Activated B cell treated with CpG ODN at 0.5 μM for 24 hours (primary cell): Measurements from ENCODE around the gene GRK6. TPM values are rescaled to one million over a fixed set of nuclear protein-coding genes. Genes with fewer than 3 reads are reported as not detected.

Source experiments
- ATAC-seq: fragments of 200-7000 bp; cut with Tn5 transposase; one replicate; pipeline ENCODE4 v1.10.0; 2021; ENCODE audit warnings: low read depth, mild to moderate bottlenecking, moderate library complexity
- CTCF ChIA-PET: fragments of 350-600 bp; sonication (Branson Sonifier 250); formaldehyde crosslinking; loops from one replicate; lab custom pipeline; 2021; ENCODE audit warnings: antibody characterized with exemption; lab: Charles Lee
- POLR2A ChIA-PET: fragments of 350-600 bp; sonication (Branson Sonifier 250); formaldehyde crosslinking; loops from one replicate; lab custom pipeline; 2021; ENCODE audit warnings: antibody characterized with exemption; lab: Charles Lee
- DNase-seq: peaks from one replicate; pipeline ENCODE4 v3.0.0; 2022
- H3K27ac Mint-ChIP-seq: one replicate; pipeline ENCODE4 v1.8.0; 2020; ENCODE audit warnings: mixed read lengths
- H3K27me3 Mint-ChIP-seq: one replicate; pipeline ENCODE4 v1.8.0; 2021; ENCODE audit warnings: mixed read lengths
- H3K36me3 Mint-ChIP-seq: one replicate; pipeline ENCODE4 v1.8.0; 2021; ENCODE audit warnings: low read depth, mixed read lengths
- H3K4me1 Mint-ChIP-seq: one replicate; pipeline ENCODE4 v1.8.0; 2021; ENCODE audit warnings: mixed read lengths
- H3K4me3 Mint-ChIP-seq: one replicate; pipeline ENCODE4 v1.8.0; 2020; ENCODE audit warnings: mild to moderate bottlenecking, mixed read lengths
- H3K9me3 Mint-ChIP-seq: one replicate; pipeline ENCODE4 v1.8.0; 2020; ENCODE audit warnings: mixed read lengths
- CTCF ChIP-seq: fragments of 200-600 bp; IDR thresholded peaks from one replicate; pipeline ENCODE4 v1.8.0; 2022; ENCODE audit warnings: antibody characterized with exemption, mild to moderate bottlenecking
- intact Hi-C: fragments of 100-400 bp; cut with micrococcal nuclease; formaldehyde crosslinking; loops from one replicate; pipeline ENCODE4 v1.15.1; 2024
- total RNA-seq: library from RNA; stranded (reverse); gene quantifications from 2 replicates; pipeline ENCODE4 v1.2.3, GENCODE V29; 2022

Gene GRK6
- total RNA-seq, 1 donor from 2014 or later, result 92.6 TPM

- POLR2A ChIA-PET, result interaction anchor here (0.6 to 12.5 kb wide), 10 partner anchors 13 to 167 kb away, joined by 3 to 296 read pairs (median 6); partner anchors contain the start of genes PRR7 and TMED9
- Mint-ChIP-seq H3K36me3 (peaks cover 9% of the 10 kb centered on the region), H3K4me1 (peaks cover 46% of the 10 kb centered on the region), H3K27ac (peak overlapping the region; percentile 93), H3K9me3 (no peaks in the 10 kb centered on the region), H3K4me3 (peak overlapping the region; percentile 91), H3K27me3 (no peaks in the 10 kb centered on the region)
- no peak for ATAC-seq
- intact Hi-C loops, result loop anchor here (5.0 kb wide), 1 partner anchor 1038 kb away; the partner anchor contains the start of genes HIGD2A and NOP16
- TF ChIP-seq CTCF, result no peak
- DNase-seq, result no peak
- CTCF ChIA-PET, result interaction anchor here (1.1 to 7.2 kb wide), 2 partner anchors 17 to 21 kb away, joined by 3 to 53 read pairs; no protein-coding TSS in a partner anchor
These were observed 1.2 kb upstream of the GRK6 start for GRCh38 chr5:177425196-177425800.

GRCh38 chr5:177425801-177426565, 493 bp upstream of the GRK6 start:
- Mint-ChIP-seq H3K27me3 (no peaks in the 10 kb centered on the region), H3K36me3 (peaks cover 13% of the 10 kb centered on the region), H3K27ac (peak overlapping the region; percentile 93), H3K9me3 (no peaks in the 10 kb centered on the region), H3K4me3 (peak overlapping the region; percentile 91), H3K4me1 (peaks cover 53% of the 10 kb centered on the region)
- ATAC-seq, result peak; percentile 85
- DNase-seq, result peak; percentile 91
- ChIA-PET POLR2A (interaction anchor here (0.6 to 12.5 kb wide), 21 partner anchors 9 to 890 kb away, joined by 3 to 296 read pairs (median 4); partner anchors contain the start of genes B4GALT7, LMAN2, PRR7 and TMED9), CTCF (interaction anchor here (1.1 to 7.2 kb wide), 4 partner anchors 18 to 35 kb away, joined by 3 to 53 read pairs (median 6); no protein-coding TSS in a partner anchor)
- intact Hi-C loops, result loop anchor here (1.0 to 5.0 kb wide), 9 partner anchors 20 to 1039 kb away; partner anchors contain the start of genes HIGD2A, LMAN2, NOP16 and PDLIM7
- TF ChIP-seq CTCF, result no peak

- CTCF ChIA-PET, result interaction anchor here (1.2 to 7.2 kb wide), 4 partner anchors 23 to 37 kb away, joined by 3 to 53 read pairs (median 6); no protein-coding TSS in a partner anchor
- Mint-ChIP-seq H3K4me1 (peaks cover 67% of the 10 kb centered on the region), H3K27ac (peak overlapping the region; percentile 89), H3K27me3 (no peaks in the 10 kb centered on the region), H3K4me3 (peak overlapping the region; percentile 88), H3K36me3 (peaks cover 17% of the 10 kb centered on the region), H3K9me3 (no peaks in the 10 kb centered on the region)
- intact Hi-C loops, result loop anchor here (2.0 to 5.0 kb wide), 3 partner anchors 23 to 1040 kb away; partner anchors contain the start of genes HIGD2A, NOP16 and RGS14
- no peak for TF ChIP-seq CTCF
- ATAC-seq, result no peak
- DNase-seq, result no peak
- POLR2A ChIA-PET, result interaction anchor here (0.6 to 12.5 kb wide), 10 partner anchors 10 to 165 kb away, joined by 3 to 296 read pairs (median 8); partner anchors contain the start of genes PRR7 and TMED9
These were observed 841 bp downstream of the GRK6 start for GRCh38 chr5:177427211-177427822.

- peak overlapping the region; percentile 89 for H3K27ac Mint-ChIP-seq
These were observed 1.6 kb downstream of the GRK6 start for GRCh38 chr5:177427919-177428573.

More at GRCh38 chr5:177427919-177428573, 1.6 kb downstream of the GRK6 start:
- no peak for ATAC-seq
- peak overlapping the region; percentile 88 for H3K4me3 Mint-ChIP-seq
- intact Hi-C loops, result loop anchor here (2.0 to 5.0 kb wide), 3 partner anchors 23 to 1041 kb away; partner anchors contain the start of genes HIGD2A, NOP16 and RGS14
- H3K27me3 Mint-ChIP-seq, result no peaks in the 10 kb centered on the region
- ChIA-PET POLR2A (interaction anchor here (0.8 to 12.5 kb wide), 7 partner anchors 9 to 126 kb away, joined by 4 to 296 read pairs (median 35); partner anchors contain the start of genes LMAN2 and PRR7), CTCF (interaction anchor here (1.2 to 7.2 kb wide), 4 partner anchors 17 to 38 kb away, joined by 4 to 53 read pairs (median 18); partner anchors contain the start of gene PRR7)
- no peak for DNase-seq
- no peak for TF ChIP-seq CTCF
- no peaks in the 10 kb centered on the region for H3K9me3 Mint-ChIP-seq
- peaks cover 20% of the 10 kb centered on the region for H3K36me3 Mint-ChIP-seq
- peaks cover 74% of the 10 kb centered on the region for H3K4me1 Mint-ChIP-seq
